ENCODE results near the gene TLDC2.

TLDC2 gene

GRCh38 chr20:36886859-36887751 is 11.2 kb downstream of the TLDC2 start:
- Histone ChIP-seq H2AFZ (peak overlapping the region; percentile 71), H3K27ac (no peak overlapping the region), H3K27me3 (ENCODE audit: control insufficient read depth, insufficient read depth, low read length) (no peaks in the 10 kb centered on the region), H3K9me3 (ENCODE audit: control insufficient read depth, low read length) (no peaks in the 10 kb centered on the region), H3K4me3 (ENCODE audit: low read depth, low read length) (no peak overlapping the region), H3K36me3 (ENCODE audit: control insufficient read depth, insufficient read depth, low read length) (no peaks in the 10 kb centered on the region), H3K9ac (no peak overlapping the region), H3K79me2 (no peaks in the 10 kb centered on the region), H3K4me1 (peaks cover 4% of the 10 kb centered on the region), H3K4me2 (ENCODE audit: low read length) (peak overlapping the region; percentile 37)
- TF ChIP-seq CTCF (IDR thresholded peaks at IDR 0.05) = peak; percentile 97

DNA sequence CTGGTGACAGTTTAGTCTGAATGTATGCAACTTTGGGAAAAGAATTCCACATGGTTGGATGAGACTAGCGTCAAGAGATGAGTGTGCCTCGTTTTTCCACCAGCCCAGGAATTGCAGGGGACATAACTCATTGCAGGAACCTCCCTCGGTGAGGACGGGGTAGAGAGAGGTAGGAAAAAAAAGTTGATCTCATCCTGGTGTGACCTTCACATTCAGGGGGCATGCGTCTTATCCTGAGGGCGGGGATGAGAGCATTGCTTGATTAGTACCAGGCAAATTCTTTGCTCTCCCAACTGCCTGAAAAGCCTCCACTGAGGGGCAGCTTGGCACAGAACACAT is 11.8 kb downstream of the TLDC2 start:
- H2AFZ ChIP-seq = peak overlapping the region; percentile 71
- no peak overlapping the region for H3K4me2 ChIP-seq (ENCODE audit: low read length)
- no peaks in the 10 kb centered on the region for H3K9me3 ChIP-seq (ENCODE audit: control insufficient read depth, low read length)
- no peak overlapping the region for H3K27ac ChIP-seq
- H3K4me3 ChIP-seq (ENCODE audit: low read depth, low read length) = no peak overlapping the region
- H3K36me3 ChIP-seq (ENCODE audit: control insufficient read depth, insufficient read depth, low read length) = no peaks in the 10 kb centered on the region
- no peaks in the 10 kb centered on the region for H3K27me3 ChIP-seq (ENCODE audit: control insufficient read depth, insufficient read depth, low read length)
- H3K4me1 ChIP-seq = peaks cover 4% of the 10 kb centered on the region
- no peaks in the 10 kb centered on the region for H3K79me2 ChIP-seq
- no peak overlapping the region for H3K9ac ChIP-seq
- TF ChIP-seq CTCF (IDR thresholded peaks at IDR 0.05) = no peak

DNA sequence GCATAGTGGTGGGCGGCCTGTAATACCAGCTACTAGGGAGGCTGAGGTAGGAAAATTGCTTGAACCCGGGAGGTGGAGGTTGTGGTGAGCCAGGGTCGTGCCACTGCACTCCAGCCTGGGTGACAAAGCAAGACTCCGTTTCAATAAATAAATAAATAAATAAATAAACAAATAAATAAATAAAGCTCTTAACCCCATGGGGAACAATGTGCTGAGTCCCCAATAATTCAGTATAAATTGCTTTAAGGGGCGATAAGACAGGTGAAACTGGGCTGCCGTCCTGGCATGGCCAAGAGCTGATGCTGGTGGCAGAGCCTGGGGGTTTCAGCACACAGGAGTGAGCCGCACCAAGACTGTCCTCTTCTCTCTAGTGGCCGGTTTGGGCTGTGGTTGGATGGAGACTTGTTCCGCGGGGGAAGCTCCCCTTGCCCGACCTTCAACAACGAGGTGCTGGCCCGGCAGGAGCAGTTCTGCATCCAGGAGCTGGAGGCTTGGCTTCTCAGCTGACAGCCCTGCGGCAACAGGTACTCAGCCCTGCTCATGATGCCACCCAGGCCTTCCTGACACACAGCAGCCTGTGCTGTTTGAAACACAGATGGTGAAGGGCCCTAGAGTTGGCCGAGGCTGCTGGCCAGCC is 13.1 kb downstream of the TLDC2 start:
- H3K27me3 ChIP-seq (ENCODE audit: control insufficient read depth, insufficient read depth, low read length) = no peaks in the 10 kb centered on the region
- H3K4me3 ChIP-seq (ENCODE audit: low read depth, low read length) = no peak overlapping the region
- no peak overlapping the region for H3K27ac ChIP-seq
- no peaks in the 10 kb centered on the region for H3K9me3 ChIP-seq (ENCODE audit: control insufficient read depth, low read length)
- no peak for TF ChIP-seq CTCF (IDR thresholded peaks at IDR 0.05)
- peaks cover 4% of the 10 kb centered on the region for H3K4me1 ChIP-seq
- no peak overlapping the region for H2AFZ ChIP-seq
- no peak overlapping the region for H3K9ac ChIP-seq
- H3K36me3 ChIP-seq (ENCODE audit: control insufficient read depth, insufficient read depth, low read length) = no peaks in the 10 kb centered on the region
- no peak overlapping the region for H3K4me2 ChIP-seq (ENCODE audit: low read length)
- no peaks in the 10 kb centered on the region for H3K79me2 ChIP-seq

DNA sequence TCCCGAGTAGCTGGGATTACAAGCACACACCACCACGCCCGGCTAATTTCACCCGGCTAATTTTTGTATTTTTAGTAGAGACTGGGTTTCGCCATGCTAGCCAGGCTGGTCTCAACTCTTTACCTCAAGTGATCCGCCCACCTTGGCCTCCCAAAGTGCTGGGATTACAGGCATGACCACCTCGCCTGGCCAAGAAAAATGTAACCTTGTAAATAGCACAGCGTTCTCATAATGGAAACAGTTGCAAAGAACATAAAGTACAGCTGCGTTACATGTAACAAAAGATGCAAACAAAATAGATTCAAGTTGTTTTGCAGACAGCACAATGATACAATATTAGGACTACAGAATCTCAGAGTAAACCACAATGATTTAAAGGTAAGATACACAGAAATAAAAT is 14.6 kb downstream of the TLDC2 start:
- Histone ChIP-seq H3K9me3 (ENCODE audit: control insufficient read depth, low read length) (no peaks in the 10 kb centered on the region), H3K27ac (no peak overlapping the region), H3K36me3 (ENCODE audit: control insufficient read depth, insufficient read depth, low read length) (no peaks in the 10 kb centered on the region), H3K79me2 (no peaks in the 10 kb centered on the region), H3K27me3 (ENCODE audit: control insufficient read depth, insufficient read depth, low read length) (no peaks in the 10 kb centered on the region), H3K4me1 (peaks cover 4% of the 10 kb centered on the region), H3K4me3 (ENCODE audit: low read depth, low read length) (no peak overlapping the region), H2AFZ (no peak overlapping the region), H3K4me2 (ENCODE audit: low read length) (no peak overlapping the region), H3K9ac (no peak overlapping the region)
- TF ChIP-seq CTCF (IDR thresholded peaks at IDR 0.05) = no peak

All from parathyroid adenoma (tissue), 2 donors.